ENCODE measurements around the gene CD7. TPM values are rescaled to one million over a fixed set of nuclear protein-coding genes. Genes with fewer than 3 reads are reported as not detected.

The CD7 gene
- total RNA-seq, 2 experiments from 2014 or later = 334 to 355 TPM

GRCh38 chr17:82332669-82333278 is 15.4 kb upstream of the CD7 start:
- ATAC-seq (peak; percentile 37), DNase-seq (peak; percentile 42)
- peaks cover 31% of the 10 kb centered on the region for H3K4me1 Mint-ChIP-seq (ENCODE audit: low read depth)
- H3K27me3 Mint-ChIP-seq (ENCODE audit: low read depth) = peaks cover 7% of the 10 kb centered on the region
- ChIA-PET CTCF (interaction anchor here (1.0 to 2.4 kb wide), 5 partner anchors 8 to 35 kb away, joined by 3 to 10 read pairs (median 7); partner anchors contain the start of gene CD7), POLR2A (interaction anchor here (1.2 kb wide), 2 partner anchors 35 to 41 kb away, joined by 4 to 7 read pairs; no protein-coding TSS in a partner anchor)
- no peaks in the 10 kb centered on the region for H3K36me3 Mint-ChIP-seq (ENCODE audit: low read depth)
- H3K4me3 Mint-ChIP-seq = peak overlapping the region; percentile 66
- H3K27ac Mint-ChIP-seq = peak overlapping the region; percentile 43
- H3K9me3 Mint-ChIP-seq (ENCODE audit: insufficient read depth) = no peaks in the 10 kb centered on the region

DNA sequence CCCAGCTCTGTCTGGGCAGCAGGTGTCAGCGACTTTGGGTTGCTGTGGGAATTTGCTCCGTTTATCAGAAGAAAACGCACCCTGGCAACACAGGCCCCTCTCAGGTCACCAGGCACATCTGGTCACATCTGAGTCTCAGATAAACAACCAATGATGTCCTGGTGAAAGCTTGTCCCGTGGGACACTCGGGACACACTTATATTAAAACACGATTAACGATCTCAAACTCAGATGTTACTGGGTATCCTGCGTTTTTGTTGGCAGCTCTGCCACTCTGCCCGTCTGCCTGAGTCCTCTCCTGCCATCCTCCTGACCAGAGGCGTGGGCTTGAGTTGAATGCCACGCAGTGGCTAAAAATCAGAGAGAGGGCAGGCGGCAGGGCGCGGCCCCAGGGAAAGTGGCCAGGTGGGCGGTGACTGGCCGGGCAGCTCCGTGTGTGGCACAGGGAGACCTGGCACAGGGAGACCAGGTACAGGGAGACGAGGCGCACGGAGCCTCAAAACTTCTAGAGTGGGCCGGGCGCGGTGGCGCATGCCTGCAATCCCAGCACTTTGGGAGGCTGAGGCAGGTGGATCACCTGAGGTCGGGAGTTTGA is 14.0 kb upstream of the CD7 start:
- Mint-ChIP-seq H3K27ac (no peak overlapping the region), H3K27me3 (ENCODE audit: low read depth) (peaks cover 7% of the 10 kb centered on the region), H3K4me1 (ENCODE audit: low read depth) (peaks cover 31% of the 10 kb centered on the region), H3K4me3 (no peak overlapping the region), H3K9me3 (ENCODE audit: insufficient read depth) (no peaks in the 10 kb centered on the region), H3K36me3 (ENCODE audit: low read depth) (no peaks in the 10 kb centered on the region)
- DNase-seq (no peak), ATAC-seq (no peak)
- CTCF ChIA-PET = interaction anchor here (1.2 to 2.7 kb wide), 2 partner anchors 10 to 14 kb away, joined by 7 to 14 read pairs; partner anchors contain the start of gene CD7
- POLR2A ChIA-PET = interaction anchor here (1.0 kb wide), 1 partner anchor 33 kb away, joined by 3 read pairs; no protein-coding TSS in a partner anchor

- Mint-ChIP-seq H3K4me1 (ENCODE audit: low read depth) (peaks cover 27% of the 10 kb centered on the region), H3K4me3 (no peak overlapping the region), H3K9me3 (ENCODE audit: insufficient read depth) (no peaks in the 10 kb centered on the region), H3K36me3 (ENCODE audit: low read depth) (no peaks in the 10 kb centered on the region), H3K27ac (no peak overlapping the region), H3K27me3 (ENCODE audit: low read depth) (peaks cover 7% of the 10 kb centered on the region)
- ChIA-PET CTCF (interaction anchor here (0.7 to 2.7 kb wide), 3 partner anchors 9 to 202 kb away, joined by 3 to 14 read pairs (median 7); partner anchors contain the start of gene CD7), POLR2A (interaction anchor here (0.7 to 1.1 kb wide), 3 partner anchors 32 to 125 kb away, joined by 3 to 4 read pairs (median 3); no protein-coding TSS in a partner anchor)
- DNase-seq (no peak), ATAC-seq (no peak)
Observed at GRCh38 chr17:82330322-82331239, 13.2 kb upstream of the CD7 start.

DNA sequence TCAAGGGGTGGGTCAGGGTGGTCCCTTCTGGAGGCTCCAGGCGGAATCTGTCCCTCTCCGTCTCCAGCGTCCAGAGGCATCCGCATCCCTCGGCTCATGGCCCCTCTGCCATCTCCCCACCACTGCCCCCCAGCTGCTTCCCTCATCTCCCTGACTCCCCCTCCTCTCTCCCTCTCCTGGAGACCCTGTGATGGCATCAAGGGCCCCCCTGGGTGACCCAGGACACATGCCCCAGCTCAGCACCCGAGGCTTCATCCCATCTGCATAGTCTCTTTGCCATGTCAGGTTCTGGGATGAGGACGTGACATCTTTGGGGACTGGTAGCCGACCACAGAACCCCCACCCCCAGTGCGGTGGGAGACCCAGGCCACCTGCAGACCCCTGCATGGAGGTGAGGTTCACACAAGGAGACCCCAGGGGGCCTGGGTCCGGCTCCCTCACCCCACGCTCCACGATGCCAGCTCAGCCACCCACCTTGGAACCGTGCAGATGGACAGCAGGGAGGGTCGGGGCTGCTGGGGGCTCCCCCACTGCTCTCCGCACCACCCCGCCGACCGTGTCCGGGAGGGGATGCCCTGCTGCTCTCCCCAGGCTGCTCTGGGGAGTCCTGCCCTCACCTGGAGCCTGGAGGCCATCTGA is 12.4 kb upstream of the CD7 start:
- ATAC-seq (no peak), DNase-seq (no peak)
- H3K9me3 Mint-ChIP-seq (ENCODE audit: insufficient read depth) = no peaks in the 10 kb centered on the region
- ChIA-PET POLR2A (interaction anchor here (1.1 kb wide), 1 partner anchor 32 kb away, joined by 4 read pairs; no protein-coding TSS in a partner anchor), CTCF (interaction anchor here (0.7 to 2.7 kb wide), 2 partner anchors 8 to 202 kb away, joined by 3 to 14 read pairs; no protein-coding TSS in a partner anchor)
- peaks cover 21% of the 10 kb centered on the region for H3K4me1 Mint-ChIP-seq (ENCODE audit: low read depth)
- no peaks in the 10 kb centered on the region for H3K36me3 Mint-ChIP-seq (ENCODE audit: low read depth)
- no peak overlapping the region for H3K4me3 Mint-ChIP-seq
- H3K27me3 Mint-ChIP-seq (ENCODE audit: low read depth) = peaks cover 7% of the 10 kb centered on the region
- H3K27ac Mint-ChIP-seq = no peak overlapping the region

- Mint-ChIP-seq H3K4me1 (ENCODE audit: low read depth) (peaks cover 17% of the 10 kb centered on the region), H3K27me3 (ENCODE audit: low read depth) (peaks cover 7% of the 10 kb centered on the region), H3K27ac (no peak overlapping the region), H3K36me3 (ENCODE audit: low read depth) (no peaks in the 10 kb centered on the region), H3K4me3 (no peak overlapping the region), H3K9me3 (ENCODE audit: insufficient read depth) (no peaks in the 10 kb centered on the region)
- no peak for DNase-seq
- ChIA-PET CTCF (interaction anchor here (2.7 kb wide), 1 partner anchor 8 kb away, joined by 14 read pairs; no protein-coding TSS in a partner anchor), POLR2A (no interaction called here)
- no peak for ATAC-seq
Observed at GRCh38 chr17:82328994-82329507, 11.6 kb upstream of the CD7 start.

GRCh38 chr17:82328141-82328993 is 11.0 kb upstream of the CD7 start:
- no peak for DNase-seq
- POLR2A ChIA-PET = no interaction called here

GRCh38 chr17:82327757-82328140 is 10.3 kb upstream of the CD7 start:
- no peaks in the 10 kb centered on the region for H3K9me3 Mint-ChIP-seq (ENCODE audit: insufficient read depth)
- H3K36me3 Mint-ChIP-seq (ENCODE audit: low read depth) = no peaks in the 10 kb centered on the region
- peaks cover 15% of the 10 kb centered on the region for H3K4me1 Mint-ChIP-seq (ENCODE audit: low read depth)
- no peak overlapping the region for H3K4me3 Mint-ChIP-seq
- H3K27ac Mint-ChIP-seq = no peak overlapping the region
- peaks cover 4% of the 10 kb centered on the region for H3K27me3 Mint-ChIP-seq (ENCODE audit: low read depth)
- ChIA-PET POLR2A (no interaction called here), CTCF (no interaction called here)
- ATAC-seq (no peak), DNase-seq (no peak)

More at GRCh38 chr17:82328141-82328993, 11.0 kb upstream of the CD7 start:
- H3K9me3 Mint-ChIP-seq (ENCODE audit: insufficient read depth) = no peaks in the 10 kb centered on the region
- H3K4me1 Mint-ChIP-seq (ENCODE audit: low read depth) = peaks cover 19% of the 10 kb centered on the region
- CTCF ChIA-PET = no interaction called here
- H3K27ac Mint-ChIP-seq = no peak overlapping the region
- no peaks in the 10 kb centered on the region for H3K36me3 Mint-ChIP-seq (ENCODE audit: low read depth)
- no peak for ATAC-seq
- H3K27me3 Mint-ChIP-seq (ENCODE audit: low read depth) = peaks cover 7% of the 10 kb centered on the region
- no peak overlapping the region for H3K4me3 Mint-ChIP-seq

- DNase-seq (no peak), ATAC-seq (no peak)
- Mint-ChIP-seq H3K9me3 (ENCODE audit: insufficient read depth) (no peaks in the 10 kb centered on the region), H3K4me1 (ENCODE audit: low read depth) (peaks cover 11% of the 10 kb centered on the region), H3K27ac (no peak overlapping the region), H3K36me3 (ENCODE audit: low read depth) (no peaks in the 10 kb centered on the region), H3K4me3 (no peak overlapping the region), H3K27me3 (ENCODE audit: low read depth) (peaks cover 3% of the 10 kb centered on the region)
- ChIA-PET CTCF (interaction anchor here (1.4 kb wide), 1 partner anchor 26 kb away, joined by 3 read pairs; no protein-coding TSS in a partner anchor), POLR2A (no interaction called here)
Observed at GRCh38 chr17:82327289-82327688, 9.9 kb upstream of the CD7 start.

DNA sequence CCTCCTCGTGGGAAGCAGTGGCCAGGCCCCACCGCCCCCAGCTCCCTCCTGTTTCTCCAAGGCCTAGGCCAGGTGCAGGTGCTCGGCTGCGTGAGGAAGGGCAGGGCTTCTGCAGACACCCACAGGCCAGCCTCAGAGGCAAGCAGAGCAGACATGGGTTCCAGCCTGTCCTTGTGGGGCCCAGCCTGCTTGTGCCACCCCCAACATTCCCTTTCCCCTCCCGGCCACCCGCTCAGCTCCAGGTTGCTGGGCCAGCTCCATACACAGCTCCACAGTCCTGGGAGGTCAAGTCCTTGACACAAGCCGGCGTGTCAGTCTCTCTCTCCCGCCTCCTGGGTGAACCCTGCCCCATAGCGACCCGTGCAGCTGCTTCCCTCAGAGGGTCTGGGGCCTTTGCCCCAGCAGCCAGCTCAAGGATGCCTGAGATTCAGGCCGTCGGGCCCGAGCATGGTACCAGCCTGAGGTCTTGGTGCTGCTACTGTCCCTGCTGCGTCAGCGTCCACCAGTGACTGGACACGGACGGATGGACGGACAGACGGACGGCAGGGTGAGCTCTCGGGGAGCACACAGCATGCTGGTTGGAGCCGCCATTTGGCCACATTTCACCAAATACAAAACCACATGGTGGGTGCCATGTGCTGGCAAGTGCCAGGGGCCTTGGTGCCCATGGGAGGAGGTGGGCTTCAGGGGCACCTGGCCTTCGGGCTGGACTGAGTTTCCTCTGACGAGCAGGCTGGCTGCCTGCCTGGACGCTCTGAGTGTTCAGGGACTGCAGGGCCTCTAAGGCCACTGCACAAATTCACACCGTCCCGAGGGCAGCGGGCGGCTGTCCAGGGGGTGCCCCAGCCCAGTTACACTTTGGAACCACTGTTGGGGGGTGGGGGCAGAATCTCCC is 8.1 kb upstream of the CD7 start:
- ATAC-seq (no peak), DNase-seq (no peak)
- Mint-ChIP-seq H3K4me3 (no peak overlapping the region), H3K27ac (no peak overlapping the region), H3K9me3 (ENCODE audit: insufficient read depth) (no peaks in the 10 kb centered on the region), H3K27me3 (ENCODE audit: low read depth) (no peaks in the 10 kb centered on the region), H3K36me3 (ENCODE audit: low read depth) (no peaks in the 10 kb centered on the region), H3K4me1 (ENCODE audit: low read depth) (peaks cover 22% of the 10 kb centered on the region)
- ChIA-PET CTCF (interaction anchor here (1.4 to 1.8 kb wide), 3 partner anchors 8 to 25 kb away, joined by 3 to 7 read pairs (median 4); partner anchors contain the start of gene SECTM1), POLR2A (interaction anchor here (1.4 kb wide), 2 partner anchors 19 to 28 kb away, joined by 3 to 4 read pairs; no protein-coding TSS in a partner anchor)
